Cerebellar nuclear complex (tissue), 1 donor: ENCODE data around the gene FBP1.

Experiments used
- DNase-seq, 2 experiments: peaks; one replicate each; lab custom pipeline; 2025; lab: John Stamatoyannopoulos, UW

FBP1 gene

DNA sequence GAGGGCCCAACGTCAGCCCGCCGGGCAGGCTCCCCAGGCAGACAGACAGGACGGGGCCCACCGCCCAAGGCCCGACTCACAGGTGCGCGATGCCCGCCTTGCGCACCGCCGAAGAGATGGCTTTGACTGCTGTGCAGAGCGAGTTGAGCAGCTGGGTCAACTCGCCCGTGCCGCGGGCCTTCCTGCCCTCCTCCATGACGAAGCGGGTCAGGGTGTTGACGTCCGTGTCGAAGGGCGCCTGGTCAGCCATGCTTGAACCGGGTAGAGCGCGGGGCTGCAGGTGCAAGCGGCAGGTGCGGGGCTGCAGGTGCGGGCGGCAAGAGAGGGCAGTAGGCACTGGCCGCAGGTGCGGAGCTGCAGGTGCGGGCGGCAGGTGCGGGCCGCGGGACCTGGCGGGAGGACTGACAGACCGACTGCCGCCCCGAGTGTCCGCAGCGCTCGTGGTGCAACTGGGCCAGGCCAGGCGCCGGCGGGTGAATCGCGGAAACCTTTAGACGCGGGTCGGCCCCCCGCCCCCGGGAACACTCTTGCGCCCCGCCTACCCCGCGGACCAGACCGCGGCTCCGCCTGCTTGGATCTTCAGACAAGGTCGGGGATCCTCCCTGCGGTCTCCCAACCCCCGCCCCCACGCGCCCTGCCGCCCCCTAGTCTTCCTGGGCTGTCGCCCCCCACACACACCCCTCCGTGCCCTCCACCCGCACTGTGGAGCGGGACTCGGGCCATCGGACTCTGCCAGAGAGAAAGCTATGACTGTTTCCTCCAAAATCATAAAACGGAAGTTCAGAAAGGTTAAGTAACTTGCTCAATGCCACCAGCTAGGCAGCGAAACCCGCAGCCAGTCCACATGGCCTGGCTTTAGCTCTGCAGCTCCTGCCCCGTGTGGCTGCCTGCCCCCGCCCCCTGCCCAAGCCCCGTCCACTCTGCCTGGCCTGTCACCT, at the start of gene FBP1:
Gene FBP1, minus strand, starts transcription at position 458 of the 938 bp plus-strand sequence. Its CDS starts 208 bp downstream, at position 250.
- no peak for DNase-seq

GRCh38 chr9:94687451-94687850, 48.1 kb upstream of the FBP1 start:
- DNase-seq: no peak

- DNase-seq: no peak
Measured at GRCh38 chr9:94685359-94685758, 46.0 kb upstream of the FBP1 start.

DNA sequence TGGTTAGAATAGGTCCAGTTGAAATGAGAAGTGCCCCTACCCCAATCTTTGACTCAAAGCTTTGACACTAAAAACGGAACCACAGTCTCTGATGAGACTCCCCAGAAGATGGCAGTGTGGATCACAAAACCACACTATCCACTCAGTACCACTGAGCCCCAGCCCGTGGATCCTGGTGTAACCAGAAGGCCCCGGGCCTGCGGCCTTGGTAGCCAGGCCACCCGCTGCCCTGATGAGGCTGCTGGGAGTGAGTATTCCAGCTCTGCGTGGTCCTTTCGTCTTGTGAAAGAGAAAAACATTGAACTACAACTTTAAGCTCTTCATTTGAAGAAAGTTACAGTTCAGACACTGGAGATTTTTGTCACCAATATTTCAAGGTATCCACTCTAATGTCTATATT, 42.2 kb upstream of the FBP1 start:
- DNase-seq: peak in 1 of 2 experiments; percentile 55

DNA sequence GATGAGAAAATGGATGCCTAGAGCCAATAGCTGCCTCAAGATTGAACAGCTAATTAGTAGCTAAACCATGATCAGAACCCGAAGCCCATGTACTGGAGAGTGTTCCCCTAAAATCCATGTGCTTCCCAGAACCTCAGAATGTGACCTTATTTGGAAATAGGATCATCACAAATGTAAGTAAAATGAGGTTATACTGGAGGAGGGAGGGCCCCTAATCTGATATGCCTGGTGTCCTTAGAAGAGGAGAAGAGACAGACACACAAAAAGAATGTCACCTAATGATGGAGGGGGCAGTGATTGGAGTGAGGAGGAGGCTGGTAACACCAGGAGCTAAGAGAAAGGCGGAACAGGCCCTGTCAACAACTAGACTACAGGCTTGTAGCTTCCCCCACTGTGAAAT, 41.3 kb upstream of the FBP1 start:
- no peak for DNase-seq

- DNase-seq: no peak
Measured at GRCh38 chr9:94680020-94680419, 40.7 kb upstream of the FBP1 start.

GRCh38 chr9:94679587-94679986, 40.3 kb upstream of the FBP1 start:
- DNase-seq: no peak

- DNase-seq: no peak
Measured at GRCh38 chr9:94677929-94678328, 38.6 kb upstream of the FBP1 start.

GRCh38 chr9:94676446-94677131, 37.3 kb upstream of the FBP1 start:
- DNase-seq: no peak

DNA sequence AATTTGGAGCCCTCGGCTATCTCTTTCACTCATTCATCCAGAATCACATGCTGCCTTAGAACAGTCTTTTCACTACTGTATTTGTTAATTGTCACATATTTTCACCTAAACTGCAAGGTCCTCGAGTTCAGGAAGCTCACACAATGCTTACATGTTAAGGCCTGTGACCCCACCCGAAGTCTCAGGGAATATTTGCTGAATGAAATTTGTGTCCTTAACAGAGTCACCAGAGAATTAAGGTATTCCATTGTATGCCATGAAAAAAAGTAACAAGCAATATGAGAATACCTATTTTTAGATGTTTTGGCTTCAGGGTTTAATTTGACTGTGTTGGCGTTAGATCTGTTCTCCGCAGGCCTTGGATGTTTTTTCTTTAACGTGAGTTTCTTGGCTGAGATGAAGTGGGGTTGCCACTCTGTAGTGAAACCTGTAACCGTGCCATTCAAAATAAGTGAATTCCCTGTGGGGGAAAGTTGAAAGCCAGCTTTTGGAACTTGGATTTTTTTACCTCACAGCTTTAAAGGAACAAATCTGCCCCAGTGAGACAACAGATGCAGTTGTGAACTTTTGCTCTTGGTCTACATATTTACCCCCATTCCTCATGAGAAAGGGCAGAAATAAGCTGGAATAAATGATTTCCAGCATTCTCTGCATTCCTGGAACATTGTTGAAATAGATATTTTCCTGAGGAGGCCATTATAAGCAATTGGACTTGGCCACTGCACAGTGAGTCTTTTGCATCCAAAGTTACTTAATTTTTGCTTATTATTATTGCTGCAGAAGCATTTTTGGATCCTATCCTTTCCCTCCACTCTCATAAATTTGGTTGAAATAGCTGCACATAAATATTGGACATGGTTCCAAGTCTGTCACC, 35.9 kb upstream of the FBP1 start:
- no peak for DNase-seq

DNA sequence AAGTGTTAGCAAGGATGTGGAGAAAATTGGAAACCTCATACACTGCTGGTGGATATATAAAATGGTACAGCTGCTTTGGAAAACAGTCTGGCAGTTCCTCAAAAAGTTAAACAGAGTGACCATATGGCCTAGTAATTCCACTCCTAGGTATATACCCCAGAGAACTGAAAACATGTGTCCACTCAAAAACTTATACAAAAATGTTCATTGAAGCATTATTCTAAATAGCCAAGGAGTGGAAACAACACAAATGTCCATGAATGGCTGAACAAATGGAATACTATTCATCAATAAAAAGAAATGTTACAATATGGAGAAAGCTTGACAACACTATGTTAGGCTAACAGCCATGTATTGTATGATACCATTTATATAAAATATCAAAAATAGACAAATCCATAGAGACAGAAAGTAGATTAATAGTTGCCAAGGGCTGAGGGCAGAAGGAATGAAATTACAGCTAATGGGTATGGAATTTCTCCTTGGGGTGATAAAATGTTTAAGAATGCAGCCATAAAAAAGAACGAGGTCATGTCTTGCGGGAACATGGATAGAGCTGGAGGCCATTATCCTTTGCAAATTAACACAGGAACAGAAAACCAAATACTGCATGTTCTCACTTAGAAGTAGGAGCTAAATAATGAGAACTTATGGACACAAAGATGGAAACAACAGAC, 33.6 kb upstream of the FBP1 start:
- no peak for DNase-seq

DNA sequence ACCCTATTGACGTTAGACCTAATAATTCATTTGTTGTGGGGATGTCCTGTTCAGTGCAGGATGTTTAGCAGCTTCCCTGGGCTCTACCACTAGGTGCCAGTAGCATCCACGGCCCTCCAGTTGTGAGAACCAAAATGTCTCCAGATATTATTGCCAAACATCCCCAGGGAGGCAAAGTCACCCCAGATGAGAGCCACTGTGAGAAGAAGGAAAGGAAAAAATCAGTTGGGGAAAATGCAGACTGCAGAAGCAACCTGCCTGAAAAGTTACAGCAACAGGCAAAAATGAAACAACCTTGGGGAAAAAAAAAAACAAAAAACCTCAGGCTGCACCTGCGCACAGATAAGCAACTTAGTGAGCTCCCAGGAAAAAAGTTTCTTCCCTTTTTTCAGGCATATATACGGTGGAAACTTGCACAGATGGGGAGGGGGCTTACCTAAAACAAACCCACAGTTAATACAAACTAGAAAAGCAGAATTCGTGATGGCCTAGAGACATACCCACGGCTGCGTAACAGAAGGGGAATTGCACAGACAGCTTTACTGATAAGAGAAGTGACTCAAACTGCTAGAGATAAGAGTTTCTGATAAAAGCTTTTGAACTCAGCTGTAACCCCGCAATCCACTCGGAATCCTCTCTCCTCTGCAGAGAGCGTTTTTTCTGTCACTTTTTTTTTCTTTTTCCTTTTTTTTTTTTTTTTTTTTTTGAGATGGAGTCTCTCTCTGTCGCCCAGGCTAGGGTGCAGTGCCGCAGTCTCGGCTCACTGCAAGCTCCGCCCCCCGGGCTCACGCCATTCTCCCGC, 29.8 kb upstream of the FBP1 start:
- DNase-seq: no peak

DNA sequence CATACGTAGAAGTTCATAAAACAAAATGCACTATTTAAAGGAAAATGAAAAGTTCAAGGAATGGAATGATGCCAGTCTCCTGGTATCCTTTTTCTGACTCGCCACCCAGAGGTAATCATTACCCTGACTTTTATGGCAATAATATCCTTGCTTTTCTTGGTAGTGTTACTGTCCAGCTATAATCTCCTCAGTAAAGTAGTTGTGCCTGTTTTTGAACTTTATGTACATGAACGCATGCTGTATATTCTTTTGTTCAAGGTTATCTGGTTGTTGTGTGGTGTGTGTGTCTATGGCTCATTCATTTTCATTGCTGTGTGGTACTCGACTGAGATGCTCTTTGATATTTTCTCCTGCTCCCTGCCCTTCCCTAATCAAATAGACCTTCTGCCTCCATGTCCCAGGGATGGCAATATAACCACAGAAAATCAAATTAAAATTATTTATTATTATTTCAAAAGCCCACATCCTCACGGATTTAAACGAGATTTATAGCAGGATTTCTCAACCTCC, 29.2 kb upstream of the FBP1 start:
- DNase-seq: no peak

DNA sequence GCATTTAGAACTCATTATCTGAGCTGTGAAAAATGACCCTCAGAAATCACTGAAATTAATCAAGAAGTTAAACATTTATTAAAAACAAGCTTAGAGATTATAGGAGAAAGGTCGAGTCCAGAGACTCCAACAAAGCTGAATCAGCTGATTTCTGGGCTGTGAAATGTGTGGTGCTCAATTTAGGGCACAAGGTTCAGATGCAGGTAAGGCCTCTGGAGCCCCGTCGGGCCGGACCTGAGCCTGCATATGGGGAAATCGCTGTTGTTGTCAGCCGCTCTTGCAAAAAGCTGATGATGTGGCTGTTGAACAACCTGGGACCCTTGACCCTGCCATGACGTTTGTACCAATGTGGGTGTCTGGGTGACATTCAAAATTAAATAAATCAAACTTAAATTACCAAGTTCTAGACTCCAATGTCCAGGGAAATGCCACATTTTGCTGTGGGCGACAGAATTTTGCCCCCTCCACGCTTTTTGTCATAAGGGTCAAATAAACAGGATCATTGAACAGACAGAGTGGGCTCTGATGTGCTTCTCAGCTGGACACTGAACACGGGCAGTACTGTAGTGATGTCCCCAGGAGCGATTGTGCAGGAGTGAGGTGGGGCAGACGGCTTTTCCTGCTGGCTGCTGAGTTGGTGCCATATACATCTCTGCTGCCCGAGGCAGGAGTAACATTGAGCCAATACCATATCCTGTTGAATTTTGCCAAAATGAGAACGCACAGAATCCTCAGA, 27.2 kb upstream of the FBP1 start:
- DNase-seq: no peak

GRCh38 chr9:94665613-94666012, 26.3 kb upstream of the FBP1 start:
- no peak for DNase-seq

DNA sequence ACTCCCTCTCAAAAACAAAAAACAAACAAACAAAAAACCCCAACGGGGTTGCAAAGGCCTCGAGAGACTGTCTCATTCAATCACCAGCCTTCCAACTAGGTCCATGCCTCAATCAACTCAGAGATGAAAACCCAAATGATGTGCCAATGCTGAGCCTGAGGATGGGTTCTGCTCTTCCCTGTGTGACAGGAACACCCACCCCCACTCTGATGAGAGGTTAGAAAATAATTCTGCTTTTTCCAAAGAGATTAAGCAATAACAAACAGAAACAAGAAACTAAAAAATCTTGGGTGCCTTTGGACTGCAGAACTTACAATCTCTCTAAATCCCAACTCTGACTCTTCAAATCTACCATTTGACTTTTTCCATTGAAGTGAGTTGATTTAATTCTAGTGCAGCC, 25.5 kb upstream of the FBP1 start:
- no peak for DNase-seq

GRCh38 chr9:94663640-94664039, 24.3 kb upstream of the FBP1 start:
- DNase-seq: no peak

GRCh38 chr9:94663140-94663539, 23.8 kb upstream of the FBP1 start:
- DNase-seq: no peak

DNA sequence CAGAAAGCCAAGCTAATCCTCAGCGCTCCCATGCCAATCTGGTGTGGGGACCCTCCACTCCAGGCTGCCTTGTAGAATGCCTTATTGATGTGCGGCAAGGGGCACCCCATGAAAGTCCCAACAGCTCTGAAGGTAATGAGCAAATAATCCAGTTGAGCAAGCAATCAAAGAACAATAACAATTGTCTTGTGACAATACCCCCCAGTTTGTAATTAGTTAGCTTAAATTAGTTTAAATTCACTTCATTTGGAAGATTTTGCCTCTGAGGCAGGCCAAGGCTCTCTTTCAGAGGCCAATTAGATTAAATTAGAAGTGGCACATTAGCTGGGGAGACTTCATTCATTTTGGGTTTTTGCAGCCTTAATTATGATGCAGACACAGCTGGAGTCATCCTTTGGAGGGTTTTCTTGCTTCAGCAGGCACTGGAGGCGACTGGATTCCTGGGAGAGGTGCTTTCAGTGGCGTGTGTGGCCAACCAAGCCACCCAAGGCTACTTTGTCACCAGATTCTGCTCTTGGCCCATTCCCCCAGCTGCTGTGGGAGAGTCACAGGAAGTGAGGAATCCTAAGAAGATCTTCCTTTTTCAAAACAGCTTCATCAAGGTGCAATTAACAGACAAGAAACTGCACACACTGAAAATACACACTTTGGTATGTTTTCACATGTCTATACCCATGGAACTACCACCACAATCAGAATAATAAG, 17.9 kb upstream of the FBP1 start:
- DNase-seq: no peak
